Measurements from ENCODE around the gene VGLL4. TPM values are rescaled to one million over a fixed set of nuclear protein-coding genes. Genes with fewer than 3 reads are reported as not detected.

The VGLL4 gene
- total RNA-seq, 1 experiment from 2014 or later: 51.3 TPM

GRCh38 chr3:11552289-11553264 is 91.1 kb downstream of the VGLL4 start:
- DNase-seq (ENCODE audit: low spot score): no peak

GRCh38 chr3:11551036-11551435 is 92.7 kb downstream of the VGLL4 start:
- no peak for DNase-seq (ENCODE audit: low spot score)

GRCh38 chr3:11549580-11550140 is 94.1 kb downstream of the VGLL4 start:
- DNase-seq (ENCODE audit: low spot score): no peak

DNA sequence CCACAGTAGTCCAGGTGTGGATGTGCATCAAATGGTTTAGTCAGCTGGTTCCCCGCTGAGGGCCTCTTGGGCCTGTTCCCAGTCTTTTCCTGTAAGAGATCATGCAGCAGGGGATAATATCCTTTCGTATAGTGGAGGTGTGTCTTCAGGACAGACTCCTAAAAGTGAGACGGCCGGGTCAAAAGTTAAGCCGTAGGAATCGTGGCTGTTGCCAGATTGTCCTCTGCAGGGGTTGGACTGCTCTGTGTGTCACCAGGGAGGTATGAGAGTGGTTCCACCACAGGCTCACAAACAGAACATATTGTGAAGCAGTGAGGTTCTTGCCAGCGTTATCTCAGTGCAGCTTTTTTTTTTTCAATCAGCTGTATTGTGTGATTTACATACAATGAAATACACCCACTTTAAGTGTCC is 95.0 kb downstream of the VGLL4 start:
- peak; percentile 85 for DNase-seq (ENCODE audit: low spot score)

- no peak for DNase-seq (ENCODE audit: low spot score)
Observed at GRCh38 chr3:11547498-11547897, 96.2 kb downstream of the VGLL4 start.

DNA sequence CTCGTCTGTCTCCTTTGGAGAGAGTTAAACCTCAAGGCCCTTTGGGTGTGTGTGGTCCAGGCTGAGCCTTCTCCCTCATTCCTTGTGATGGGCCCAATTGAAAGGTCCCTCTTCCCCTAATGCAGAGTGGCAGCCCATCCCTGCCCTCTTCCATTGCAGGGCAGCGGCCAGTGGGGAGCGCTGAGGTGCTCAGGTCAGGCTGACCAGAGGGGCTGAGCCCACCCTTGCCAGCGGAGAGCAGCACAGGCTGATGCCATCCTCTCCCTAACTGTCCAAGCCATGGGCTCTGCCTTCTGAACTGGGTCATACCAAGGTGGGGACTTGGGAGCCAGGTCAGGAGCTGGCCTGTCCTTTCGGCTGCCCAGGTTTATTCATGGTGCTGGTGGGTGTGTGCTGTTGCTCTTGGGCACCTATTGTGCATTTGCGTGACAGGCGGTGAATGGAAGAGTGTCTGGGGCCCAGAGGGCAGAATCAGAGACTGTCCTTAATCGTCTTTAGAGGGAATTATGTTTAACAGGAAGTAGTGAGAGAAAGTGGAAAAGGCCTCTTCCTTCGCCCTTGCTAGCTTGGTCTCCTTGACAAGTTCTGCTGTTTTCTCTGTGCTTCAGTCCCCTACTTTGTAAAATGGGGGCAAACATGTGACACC is 96.9 kb downstream of the VGLL4 start:
- no peak for DNase-seq (ENCODE audit: low spot score)

DNA sequence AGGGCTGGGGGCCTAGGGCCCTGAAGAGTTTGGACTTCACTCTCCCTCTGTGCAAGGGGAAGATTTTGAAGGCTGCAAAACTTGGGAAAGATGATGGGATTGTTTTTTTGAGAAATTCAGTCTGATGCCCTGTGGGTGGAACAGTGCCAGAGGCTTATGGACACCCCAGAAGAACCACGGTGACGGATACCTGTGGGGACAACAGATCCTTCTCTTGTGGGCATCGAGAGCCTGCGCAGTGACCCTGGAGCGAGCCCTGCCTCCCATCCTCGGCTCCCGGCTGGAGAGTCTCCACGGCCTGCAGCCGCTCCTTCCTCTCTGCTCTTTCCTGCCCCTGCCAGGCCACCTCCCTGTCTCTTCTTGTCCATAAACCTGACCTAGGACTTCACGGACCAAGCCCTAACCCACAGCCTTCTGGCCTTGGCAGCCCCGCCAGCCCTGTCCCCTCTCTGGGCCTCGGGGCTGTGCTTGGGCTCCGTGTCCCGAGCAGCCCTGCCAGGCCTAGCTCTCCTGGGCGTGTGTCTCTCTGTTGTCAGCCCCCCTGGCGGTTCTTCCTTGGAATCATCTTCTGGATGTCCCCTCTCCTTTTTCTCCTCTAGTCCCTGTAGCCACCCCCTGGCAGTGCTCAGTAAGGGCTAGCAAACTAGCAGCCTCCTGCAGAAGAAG is 98.4 kb downstream of the VGLL4 start:
- no peak for DNase-seq (ENCODE audit: low spot score)

GRCh38 chr3:11544412-11545181 is 99.1 kb downstream of the VGLL4 start:
- DNase-seq (ENCODE audit: low spot score): no peak

GRCh38 chr3:11543948-11544387 is 99.7 kb downstream of the VGLL4 start:
- DNase-seq (ENCODE audit: low spot score): no peak

GRCh38 chr3:11543141-11543947 is 100.4 kb downstream of the VGLL4 start:
- DNase-seq (ENCODE audit: low spot score): no peak

DNA sequence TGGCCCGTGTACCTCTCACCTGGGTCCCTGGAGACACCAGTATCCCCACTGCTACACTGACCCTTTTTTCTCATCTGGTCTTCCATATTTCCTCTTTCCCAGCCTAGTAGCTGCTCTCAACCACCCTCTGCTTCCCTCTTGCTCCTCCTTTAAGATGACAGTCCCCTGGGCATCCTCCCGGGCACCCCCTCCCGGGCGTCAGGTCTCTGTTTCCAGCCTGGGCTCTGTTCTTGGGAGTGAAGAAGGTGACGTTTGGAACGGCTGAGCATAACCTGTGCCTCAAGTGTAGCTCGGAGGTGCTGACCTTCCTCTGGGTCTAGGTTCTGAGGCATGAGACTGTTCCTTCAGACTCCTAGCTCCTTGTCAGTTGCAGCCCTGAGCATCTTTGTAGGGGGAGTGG is 101.2 kb downstream of the VGLL4 start:
- DNase-seq (ENCODE audit: low spot score): no peak

GRCh38 chr3:11541321-11542303 is 102.1 kb downstream of the VGLL4 start:
- DNase-seq (ENCODE audit: low spot score): no peak

GRCh38 chr3:11539677-11540076 is 104.0 kb downstream of the VGLL4 start:
- no peak for DNase-seq (ENCODE audit: low spot score)

GRCh38 chr3:11539218-11539617 is 104.5 kb downstream of the VGLL4 start:
- no peak for DNase-seq (ENCODE audit: low spot score)

DNA sequence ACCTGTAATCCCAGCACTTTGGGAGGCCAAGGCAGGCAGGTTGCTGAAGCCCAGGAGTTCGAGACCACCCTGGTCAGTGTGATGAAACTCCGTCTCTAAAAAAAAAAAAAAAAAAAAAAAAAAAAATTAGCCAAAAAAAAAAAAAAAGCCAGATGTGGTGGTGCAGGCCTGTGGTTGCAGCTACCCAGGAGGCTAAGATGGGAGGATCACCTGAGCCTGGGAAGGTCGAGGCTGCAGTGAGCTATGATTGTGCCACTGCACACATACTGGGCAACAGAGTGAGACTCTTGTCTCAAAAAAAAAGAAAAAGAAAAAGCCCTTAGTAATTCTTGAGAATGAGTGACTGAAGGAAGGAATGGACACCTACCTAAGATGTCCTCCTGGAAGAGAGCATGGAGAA is 105.1 kb downstream of the VGLL4 start:
- no peak for DNase-seq (ENCODE audit: low spot score)

- DNase-seq (ENCODE audit: low spot score): no peak
Observed at GRCh38 chr3:11536936-11537612, 106.6 kb downstream of the VGLL4 start.

DNA sequence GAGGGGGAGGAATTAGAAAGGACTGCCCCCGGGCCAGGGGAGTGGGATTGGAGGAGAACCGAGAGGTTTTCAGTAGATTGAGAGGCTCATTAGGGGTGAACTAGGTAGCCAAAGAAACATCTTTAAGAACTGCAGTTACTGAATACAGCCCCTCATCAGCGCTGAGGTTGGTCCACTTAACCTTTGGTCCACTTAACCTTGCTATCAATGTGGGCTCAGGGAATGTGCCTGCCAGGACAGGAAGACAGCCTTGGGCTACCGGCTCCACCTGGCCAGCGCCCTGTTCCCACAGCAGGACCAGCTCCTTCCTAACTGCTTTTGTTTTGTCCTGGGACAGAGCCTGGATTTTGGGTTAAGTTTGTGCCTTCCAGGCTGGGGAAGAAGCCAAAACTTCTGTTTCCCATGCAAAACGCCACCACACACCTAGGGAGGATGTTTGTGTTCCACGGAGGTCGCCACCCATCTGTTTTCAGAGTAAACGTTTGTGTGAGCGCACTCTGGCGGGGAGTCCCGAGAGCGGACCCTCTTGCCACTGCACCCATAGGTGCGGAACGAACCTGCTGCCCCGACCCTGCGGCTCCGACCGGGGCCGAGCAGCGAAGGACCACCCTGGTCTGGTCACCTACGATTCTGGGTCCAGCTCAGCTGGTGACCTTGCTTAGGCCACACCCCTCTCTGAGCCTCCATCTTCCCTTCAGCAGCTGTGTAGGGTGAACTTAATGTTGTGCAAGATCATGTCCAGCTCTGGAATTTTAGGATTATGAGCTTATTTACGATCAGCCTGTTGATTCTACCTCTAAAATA is 107.4 kb downstream of the VGLL4 start:
- DNase-seq (ENCODE audit: low spot score): no peak
